GM18499 (cell line): ENCODE data around the gene NOS2.

ENCODE experiments used
- ATAC-seq: cut with Tn5 transposase; IDR thresholded peaks from one replicate; pipeline ENCODE4 v1.9.1; 2021; ENCODE audit warnings: moderate number of reproducible peaks; ENCODE audit not compliant: insufficient read depth, unreplicated experiment

Gene NOS2

GRCh38 chr17:27821318-27821717 lies 21.0 kb upstream of the NOS2 start:
- no peak for ATAC-seq

DNA sequence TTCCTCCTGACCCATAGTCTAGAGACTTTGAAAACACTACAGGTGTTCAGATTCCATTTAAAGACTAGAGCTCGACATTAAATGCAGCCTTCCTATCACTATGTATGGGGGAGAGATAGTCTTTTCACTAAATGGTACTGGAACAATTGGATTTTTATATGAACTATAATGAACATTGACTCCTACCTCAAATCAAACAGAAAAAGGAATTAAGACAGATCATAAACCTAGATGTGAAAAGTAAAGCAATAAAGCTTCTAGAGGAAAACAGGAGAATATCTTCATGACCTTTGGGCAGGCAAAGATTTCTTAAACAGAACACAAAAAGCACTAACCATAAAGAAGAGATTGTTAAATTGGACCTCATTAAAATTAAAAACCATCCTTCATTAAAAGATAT lies 18.8 kb upstream of the NOS2 start:
- ATAC-seq: no peak

DNA sequence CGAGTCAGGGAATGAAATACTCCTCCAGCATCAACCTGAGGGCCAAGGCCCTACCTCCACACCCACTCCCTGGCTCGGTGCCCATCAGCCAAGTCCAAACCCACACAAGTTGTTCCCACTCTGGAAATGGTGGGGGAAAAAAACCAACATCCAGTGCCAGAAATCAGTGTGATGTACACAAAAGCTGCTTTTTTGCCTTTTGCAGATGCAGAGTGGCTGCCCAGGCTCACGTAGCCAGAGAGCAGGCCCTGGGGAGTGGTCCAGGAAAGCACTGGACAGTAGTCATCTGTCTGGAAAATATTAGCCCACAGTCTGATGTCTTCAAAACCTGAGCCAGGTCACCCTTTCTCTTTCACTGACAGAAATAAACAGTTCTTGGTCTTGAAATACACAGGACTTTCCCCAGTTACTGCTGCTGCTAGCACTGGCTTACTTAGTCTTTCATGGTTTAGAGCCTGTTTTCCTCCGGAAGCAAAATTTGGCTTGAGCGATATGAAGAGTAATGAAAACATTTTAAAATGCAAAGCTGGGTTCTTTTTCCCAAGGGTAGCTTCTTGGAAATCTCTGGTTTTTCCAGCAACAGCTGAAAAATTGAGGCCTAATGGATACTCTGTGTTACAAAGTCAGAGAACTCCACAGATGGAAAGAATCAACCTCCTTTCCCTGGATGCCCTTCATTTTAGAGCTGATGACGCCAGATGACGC lies 18.2 kb upstream of the NOS2 start:
- no peak for ATAC-seq

DNA sequence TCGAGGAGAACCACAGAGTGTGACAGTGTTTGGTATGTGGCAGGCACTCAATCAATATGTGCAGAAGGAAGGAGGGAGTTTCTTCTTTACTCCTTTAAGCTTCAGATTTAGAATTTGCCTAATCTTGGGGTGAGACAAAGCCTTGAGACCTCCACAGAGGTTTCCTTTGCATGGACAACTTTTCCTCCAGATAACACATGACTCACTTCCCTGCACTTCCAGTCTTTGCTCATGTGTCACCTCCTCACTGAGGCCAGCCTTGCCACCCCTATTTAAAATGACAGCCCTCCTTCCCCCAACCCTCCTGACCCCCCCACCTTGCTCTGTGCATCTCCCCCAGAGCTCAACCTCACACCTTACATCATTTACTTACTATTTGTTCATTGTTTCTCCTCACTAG lies 17.4 kb upstream of the NOS2 start:
- no peak for ATAC-seq

DNA sequence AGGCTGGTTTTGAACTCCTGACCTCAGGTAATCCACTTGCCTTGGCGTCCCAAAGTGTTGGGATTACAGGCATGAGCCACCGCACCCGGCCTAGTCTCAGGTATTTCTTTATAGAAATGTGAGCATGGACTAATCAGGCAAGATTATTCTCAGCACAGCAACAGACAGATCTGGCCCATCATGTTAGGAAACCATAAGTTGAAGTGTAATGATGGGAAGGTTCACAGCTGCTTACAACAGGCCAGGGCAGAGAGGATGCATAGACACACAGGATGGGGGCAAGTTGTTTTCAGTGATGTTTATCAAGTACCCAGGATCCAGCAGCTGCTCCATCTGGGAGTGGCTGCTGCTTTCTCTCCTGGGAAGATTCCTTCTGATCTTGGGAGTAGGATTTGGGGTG lies 16.6 kb upstream of the NOS2 start:
- no peak for ATAC-seq

DNA sequence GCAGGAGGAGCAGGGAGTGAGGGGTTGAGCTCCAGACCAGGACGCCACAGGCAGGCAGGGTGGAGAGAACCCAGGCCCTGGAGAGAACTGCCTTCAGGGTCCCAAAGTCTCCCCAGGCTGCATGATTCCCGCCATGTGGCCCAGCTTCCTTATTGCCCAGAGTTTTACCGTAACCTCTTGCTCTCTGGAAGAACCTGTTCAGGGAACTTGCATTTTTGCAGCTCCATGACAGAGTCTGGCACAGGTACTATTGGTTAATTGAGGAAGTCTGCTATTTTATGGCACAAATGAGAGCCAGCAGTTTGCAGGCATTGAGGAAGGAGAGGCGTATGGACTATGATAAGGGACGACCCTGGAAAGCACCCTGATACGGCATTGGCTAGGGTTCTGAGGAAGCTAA lies 11.6 kb upstream of the NOS2 start:
- ATAC-seq: no peak

GRCh38 chr17:27810902-27811557 lies 10.7 kb upstream of the NOS2 start:
- ATAC-seq: no peak

- no peak for ATAC-seq
Measured at GRCh38 chr17:27810211-27810901, 10.0 kb upstream of the NOS2 start.

- no peak for ATAC-seq
Measured at GRCh38 chr17:27809555-27809954, 9.2 kb upstream of the NOS2 start.

DNA sequence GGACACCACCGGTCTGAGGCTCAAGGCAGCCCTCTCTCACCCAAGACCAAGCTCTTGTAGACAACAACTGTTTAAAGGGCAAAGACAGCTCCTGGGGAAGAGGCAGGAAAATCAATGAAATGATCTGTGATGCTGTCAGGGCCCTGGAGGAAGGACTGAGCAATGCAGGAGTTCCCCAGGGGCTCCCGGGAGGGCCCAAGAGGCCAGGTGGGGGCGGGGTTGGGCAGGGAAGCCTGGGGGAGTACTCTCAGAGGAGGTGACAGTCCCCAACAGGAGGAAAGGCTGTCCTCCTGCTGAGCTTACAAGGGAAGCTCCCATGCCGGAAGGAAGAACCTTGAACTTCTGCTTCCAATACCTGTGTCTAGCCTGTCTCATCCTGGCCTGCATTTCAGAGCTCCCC lies 8.3 kb upstream of the NOS2 start:
- no peak for ATAC-seq

DNA sequence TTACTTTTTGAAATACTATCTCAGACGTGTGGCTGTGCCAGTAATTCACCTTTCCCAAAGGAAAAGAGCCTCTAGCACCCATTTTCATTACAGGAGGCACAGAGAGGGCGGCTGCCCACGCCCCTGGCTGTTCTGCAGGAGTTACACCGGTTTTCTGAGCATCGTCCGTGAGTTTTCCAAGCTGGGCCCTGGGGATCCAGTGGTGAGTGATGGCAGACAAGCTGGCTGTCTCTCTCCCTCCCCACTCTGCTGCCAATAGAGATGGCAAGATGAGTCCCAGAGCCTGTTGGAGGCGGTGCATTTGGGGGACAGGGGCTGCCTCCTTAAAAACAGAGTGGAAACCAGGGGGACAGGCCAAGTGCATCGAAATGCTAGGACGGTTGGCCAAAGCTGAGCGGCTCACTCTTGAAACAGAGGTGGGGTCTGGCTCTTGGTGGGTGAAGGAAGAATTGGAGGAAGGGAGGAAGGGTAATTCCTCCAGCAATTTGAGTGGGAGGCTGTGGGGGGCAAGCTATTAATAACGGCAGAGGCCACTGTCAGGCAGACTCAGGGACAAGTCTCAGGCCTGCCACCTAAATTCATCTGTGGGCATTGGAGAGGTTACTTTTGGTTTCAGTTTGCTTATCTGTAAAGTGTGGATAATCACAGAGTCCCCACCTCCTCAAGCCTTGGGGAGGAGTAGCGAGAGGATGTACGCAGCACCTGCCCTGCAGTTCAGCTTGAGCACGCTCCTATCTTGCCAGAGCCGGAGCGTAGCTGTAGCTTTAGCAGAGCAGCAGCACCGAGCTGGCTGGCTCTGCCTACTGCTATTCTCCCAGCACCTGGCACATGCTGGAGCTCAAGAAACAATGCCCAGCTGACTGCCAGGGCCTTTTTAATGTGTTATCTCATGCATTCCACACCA lies 7.5 kb upstream of the NOS2 start:
- ATAC-seq: peak; percentile 52

DNA sequence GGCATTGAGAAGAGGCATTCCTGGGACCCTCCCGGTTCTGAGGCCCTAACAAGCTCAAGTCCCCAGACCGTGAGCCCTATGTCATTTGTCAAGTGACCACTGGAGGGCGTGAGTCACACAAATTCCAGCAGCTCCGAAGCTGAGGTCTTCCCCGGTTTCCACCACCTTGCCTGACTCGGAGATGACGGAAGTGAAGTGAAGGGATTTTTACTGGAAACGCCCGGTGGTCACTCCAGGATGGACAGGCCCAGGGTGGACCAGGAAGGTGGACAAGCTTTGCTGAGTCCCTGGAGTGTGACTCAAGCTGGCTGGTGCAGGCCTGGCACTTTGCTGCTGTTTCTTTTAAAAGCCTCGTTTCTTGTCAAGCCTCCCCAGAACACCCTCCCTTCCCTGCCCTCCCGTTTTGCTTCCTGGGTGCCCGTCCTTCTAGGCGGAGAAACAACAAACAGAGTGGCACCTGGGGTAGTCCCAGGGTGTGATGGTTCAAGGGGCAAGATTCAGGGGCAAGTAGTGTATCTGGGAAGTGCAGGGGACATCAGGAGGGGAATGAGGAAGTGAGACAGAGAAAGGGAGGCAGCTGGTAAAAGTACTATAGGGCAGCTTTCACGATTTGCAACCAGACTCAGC lies 5.3 kb upstream of the NOS2 start:
- no peak for ATAC-seq

GRCh38 chr17:27804113-27804512 lies 3.8 kb upstream of the NOS2 start:
- no peak for ATAC-seq

DNA sequence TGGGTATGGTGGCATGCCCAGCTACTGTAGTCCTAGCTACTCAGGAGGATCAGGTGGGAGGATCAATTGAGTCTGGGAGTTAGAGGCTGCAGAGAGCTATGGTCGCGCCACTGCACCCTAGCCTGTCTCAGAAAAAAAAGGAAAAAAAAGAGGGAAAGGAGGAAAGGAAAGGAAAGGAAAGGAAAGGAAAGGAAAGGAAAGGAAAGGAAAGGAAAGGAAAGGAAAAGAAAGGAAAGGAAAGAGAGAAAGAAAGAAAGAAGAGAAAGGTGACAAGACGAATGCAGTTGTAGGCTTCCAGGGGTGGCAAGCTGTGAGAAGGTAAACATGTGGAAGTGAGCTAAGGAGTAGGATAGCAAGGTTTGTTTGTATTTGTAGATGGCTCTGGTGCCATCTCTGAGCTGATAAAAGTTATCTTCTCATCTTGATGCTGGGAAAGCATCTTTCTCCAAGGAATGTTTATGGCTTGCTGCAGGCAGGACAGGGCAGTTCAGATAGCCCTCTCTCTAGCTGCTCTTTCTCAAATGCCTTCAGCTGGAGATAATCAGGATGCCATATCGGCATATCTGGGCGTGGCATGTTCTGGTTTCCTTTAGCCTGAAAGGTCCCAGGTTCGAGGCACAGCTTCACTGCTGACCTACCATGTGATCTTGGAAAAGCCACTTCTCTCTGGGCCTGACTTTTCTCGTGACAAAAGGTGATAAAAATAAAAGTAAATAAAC lies 2.8 kb upstream of the NOS2 start:
- no peak for ATAC-seq

- no peak for ATAC-seq
Measured at GRCh38 chr17:27802033-27802432, 1.7 kb upstream of the NOS2 start.

GRCh38 chr17:27798376-27798775 lies 2.0 kb downstream of the NOS2 start:
- ATAC-seq: no peak

DNA sequence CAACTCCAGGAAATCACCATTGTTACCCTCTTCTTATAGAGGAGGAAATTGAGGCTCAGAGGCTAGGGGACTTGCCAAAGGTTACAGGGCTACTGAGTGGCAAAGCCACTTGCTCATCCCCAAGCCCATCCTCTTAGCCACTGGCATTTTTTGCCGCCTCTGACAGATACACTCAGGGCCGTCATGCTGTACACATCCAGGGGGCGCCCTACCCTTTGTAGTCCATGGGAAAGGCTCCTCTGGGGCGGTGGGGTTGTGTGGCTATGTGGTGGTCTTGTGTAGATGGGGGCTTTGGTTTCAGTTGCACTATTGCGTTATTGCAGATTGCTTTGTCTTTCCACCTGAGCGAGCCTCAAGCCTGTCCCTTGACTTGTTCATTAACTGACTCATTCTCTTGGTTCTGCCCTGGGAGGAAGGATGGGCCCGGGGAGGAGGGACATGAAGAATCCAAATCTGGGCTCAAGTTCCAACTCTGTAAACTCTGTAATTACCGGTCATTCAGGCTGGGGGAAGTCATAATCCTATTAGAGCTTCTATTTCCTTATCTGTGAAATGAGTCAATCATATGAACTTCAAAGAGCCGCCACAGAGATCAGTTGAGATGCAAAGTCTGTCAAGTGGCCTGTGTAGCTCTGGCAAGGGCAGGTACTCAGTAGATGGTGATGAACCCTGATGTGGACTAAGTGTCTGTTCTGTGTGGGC lies 2.8 kb downstream of the NOS2 start:
- ATAC-seq: no peak

DNA sequence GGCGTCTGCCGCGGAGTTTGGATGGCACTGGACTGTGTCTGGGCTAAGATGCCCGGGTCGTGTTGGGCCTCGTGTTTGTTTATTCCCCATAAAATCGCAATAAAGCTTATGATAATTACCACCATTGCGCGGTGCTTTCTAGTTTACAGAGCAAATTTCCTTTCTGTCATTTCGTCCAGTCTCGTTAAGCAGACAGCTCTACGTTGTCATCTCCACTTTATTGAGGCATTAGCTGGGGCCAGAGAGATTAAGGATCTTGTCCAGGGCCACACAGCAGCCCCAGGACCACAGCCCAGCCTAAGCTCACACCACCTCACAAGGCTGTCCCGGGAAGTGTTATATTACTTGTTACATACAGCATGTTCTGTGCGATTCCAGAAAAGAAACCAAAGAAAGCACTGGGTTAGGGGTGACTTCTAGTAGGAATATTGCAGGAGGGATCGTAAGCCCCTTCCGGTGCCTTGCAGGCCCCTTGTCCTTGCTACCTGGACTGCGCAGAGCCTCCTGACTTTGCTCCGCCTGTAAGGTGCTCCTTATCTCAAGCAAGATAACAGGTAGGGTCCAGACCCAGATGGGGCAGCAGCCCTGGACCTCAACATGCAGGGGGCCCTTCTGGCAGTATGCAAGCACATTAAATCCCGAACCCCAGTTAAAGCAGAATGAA lies 6.3 kb downstream of the NOS2 start:
- ATAC-seq: no peak
